Ovary (tissue), 3 donors: Measurements from ENCODE around the gene SMPX.

Experiments
- CTCF ChIP-seq, 3 donors: fragments of 450-650 bp in 2 of 3; fragments of 200-600 bp in 1 of 3; IDR thresholded peaks; one replicate each; pipeline versions ENCODE4 v1.5.1 to v1.8.0; 2016 to 2022; ENCODE audit warnings: antibody characterized with exemption in 3 of 3, mild to moderate bottlenecking in 1 of 3
- POLR2A ChIP-seq: fragments of 450-650 bp; IDR thresholded peaks from one replicate; pipeline ENCODE4 v1.6.1; 2017; ENCODE audit warnings: antibody characterized with exemption, mild to moderate bottlenecking, moderate library complexity
- donor health status: DM: no; HTN: no; CAD: no.

DNA sequence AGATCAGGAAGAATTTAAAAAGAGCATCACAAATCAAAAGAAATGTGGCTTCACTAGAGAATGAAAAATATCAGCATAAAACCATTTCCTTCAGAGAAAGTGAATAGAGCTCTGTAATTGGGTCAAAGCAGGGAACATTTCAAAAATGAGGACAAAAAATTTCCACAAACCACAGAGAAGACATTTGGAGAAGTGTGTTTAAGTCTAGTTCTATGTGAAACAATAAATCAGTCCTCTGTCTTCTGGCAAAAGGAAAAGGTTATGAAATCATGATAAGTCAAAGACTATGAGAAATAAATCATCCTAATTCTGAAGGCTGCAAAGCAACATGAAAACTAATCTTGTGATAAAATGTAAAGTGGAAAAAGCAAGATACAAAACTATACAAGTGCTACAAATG is 27.9 kb downstream of the SMPX start:
- TF ChIP-seq CTCF (IDR thresholded peaks at IDR 0.05) (no peak), POLR2A (no peak)
